ENCODE results near the gene SPOCK3.

- no peak for TF ChIP-seq ZNF274 (IDR thresholded peaks at IDR 0.05; ENCODE audit: low read depth, low read length)
- TF ChIP-seq YY1 (IDR thresholded peaks at IDR 0.05; ENCODE audit: insufficient read depth, insufficient read length) = no peak
- no peak for TF ChIP-seq SUZ12 (IDR thresholded peaks at IDR 0.05; ENCODE audit: extremely low read depth, insufficient read depth, insufficient read length)
Observed at GRCh38 chr4:167023364-167023925, 210.8 kb downstream of the SPOCK3 start.

Data from NT2/D1 (cell line).